Mucosa of gallbladder (tissue), 1 donor: ENCODE data around the gene PPL. TPM values are rescaled to one million over a fixed set of nuclear protein-coding genes. Genes with fewer than 3 reads are reported as not detected.

ENCODE experiments used
- DNase-seq: peaks from one replicate; pipeline ENCODE4 v3.0.0-alpha.2; 2020; ENCODE audit warnings: low spot score
- total RNA-seq: library from RNA; stranded (reverse); gene quantifications from one replicate; pipeline ENCODE4 v1.2.1, GENCODE V29; 2021
- donor health status: DM: no; HTN: no; CAD: no.

PPL gene
- total RNA-seq, 1 donor from 2014 or later: 62.2 TPM

DNA sequence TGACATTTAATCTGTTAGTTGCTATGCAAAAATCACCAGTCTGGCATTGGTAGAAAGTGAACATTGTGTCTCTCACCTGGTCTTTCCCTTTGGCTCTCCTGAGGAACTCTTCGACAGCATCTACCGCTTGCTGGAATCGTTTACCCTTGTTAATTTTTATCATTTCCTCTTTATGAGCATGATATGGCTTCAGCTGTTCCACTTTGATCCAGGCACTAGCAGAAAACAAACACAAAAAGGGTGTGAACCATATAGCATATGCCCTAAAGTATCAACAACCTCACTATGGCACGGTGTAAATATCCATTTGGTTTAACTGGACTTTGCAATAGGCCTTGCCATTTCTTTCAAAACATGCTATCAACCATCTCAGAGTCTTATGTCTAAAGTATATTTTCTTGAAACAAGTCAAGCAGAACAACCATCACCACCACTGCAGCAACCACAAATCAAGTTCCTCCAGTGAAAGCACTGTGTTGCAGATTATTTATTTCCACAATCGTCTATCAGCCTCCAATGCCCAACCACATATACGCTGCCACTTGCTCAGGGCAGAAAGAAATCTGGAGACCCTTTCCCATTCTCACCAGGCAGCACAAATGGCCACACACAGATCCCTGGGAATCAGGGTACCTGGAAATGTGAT lies 104.1 kb downstream of the PPL start:
- no peak for DNase-seq

Other genes with a start within 250 kb of the PPL start
- 67.0 TPM for gene NUDT16L1, start 243.6 kb downstream of the PPL start, total RNA-seq
- gene ANKS3, start 202.9 kb downstream of the PPL start, total RNA-seq: 27.1 TPM
- 2.5 TPM for gene DNAAF8, start 202.6 kb downstream of the PPL start, total RNA-seq
- gene ZNF500, start 170.0 kb downstream of the PPL start, total RNA-seq: 23.4 TPM
- gene SEPTIN12, start 148.8 kb downstream of the PPL start, total RNA-seq: not detected
- gene SMIM22, start 141.8 kb downstream of the PPL start, total RNA-seq: 194 TPM
- 71.0 TPM for gene ROGDI, start 134.5 kb downstream of the PPL start, total RNA-seq
- 128 TPM for gene GLYR1, start 89.9 kb downstream of the PPL start, total RNA-seq
- 35.3 TPM for gene UBN1, start 89.7 kb downstream of the PPL start, total RNA-seq
- 0.49 TPM for gene SEC14L5, start 21.2 kb upstream of the PPL start, total RNA-seq
- gene NAGPA, start 96.8 kb upstream of the PPL start, total RNA-seq: 10.7 TPM
- 25.0 TPM for gene C16orf89, start 128.8 kb upstream of the PPL start, total RNA-seq
- 26.2 TPM for gene ALG1, start 134.7 kb upstream of the PPL start, total RNA-seq
- gene EEF2KMT, start 160.6 kb upstream of the PPL start, total RNA-seq: 9.8 TPM